HG03521 (cell line): ENCODE results near the gene CALCOCO1.
A peak's percentile ranks its signal among the peaks of the same experiment; 100 is the strongest.
"Not testable (repeated sequence)": the region's sequence is repeated elsewhere in the genome, so short reads cannot be mapped to it uniquely, and the experiment has no call there.

Source experiments
- ATAC-seq: cut with Tn5 transposase; IDR thresholded peaks from one replicate; pipeline ENCODE4 v1.9.1; 2021; ENCODE audit warnings: mild to moderate bottlenecking, moderate library complexity; ENCODE audit not compliant: unreplicated experiment

Gene CALCOCO1

DNA sequence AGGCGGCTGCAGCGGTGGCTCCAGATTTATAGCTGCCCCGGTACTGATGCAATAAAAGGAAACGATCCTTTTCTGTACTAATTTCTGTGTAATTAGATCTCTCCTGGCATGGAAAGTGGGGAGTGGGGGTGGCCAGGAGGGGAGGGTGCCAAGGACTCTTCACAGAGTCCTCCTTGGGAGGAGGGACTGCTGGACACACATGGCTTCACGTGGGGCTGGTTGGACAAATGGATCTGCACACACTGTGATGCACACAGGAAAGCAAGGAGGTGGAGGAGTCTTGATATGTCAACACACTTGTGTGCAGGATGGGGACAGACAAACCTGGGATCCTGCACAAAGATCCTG, 27.6 kb downstream of the CALCOCO1 start:
- no peak for ATAC-seq

DNA sequence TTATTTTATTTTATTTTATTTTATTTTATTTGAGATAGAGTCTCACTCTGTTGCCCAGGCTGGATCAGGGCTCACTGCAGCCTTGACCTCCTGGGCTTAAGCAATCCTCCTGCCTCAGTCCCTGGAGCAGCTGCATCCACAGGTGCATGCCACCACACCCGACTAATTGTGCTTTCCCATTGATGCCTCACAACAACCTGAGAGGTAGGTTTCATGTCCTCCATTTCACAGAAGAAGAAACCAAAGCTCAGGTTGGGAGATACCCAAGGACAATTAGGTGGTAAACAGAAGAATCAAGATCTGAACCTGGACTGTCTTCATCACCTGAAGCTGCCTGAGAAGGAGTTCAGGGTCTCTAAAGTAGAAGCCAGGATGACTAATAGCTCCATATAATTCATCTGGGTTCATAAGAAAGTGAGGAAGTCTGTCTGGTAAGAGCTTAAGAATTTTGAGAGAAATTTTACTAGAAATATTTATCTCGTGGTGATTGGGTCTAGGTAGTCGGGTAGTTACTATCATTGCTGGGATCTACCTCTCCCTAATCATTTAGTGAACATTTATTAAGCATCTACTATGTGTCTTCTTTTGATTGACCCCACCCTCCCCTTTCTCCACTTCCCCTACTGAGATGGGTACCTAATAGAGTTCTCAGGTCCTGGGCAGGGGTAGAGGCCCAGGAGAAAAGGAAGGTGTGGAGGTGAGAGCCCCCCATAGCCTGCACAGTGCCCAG, 28.1 kb downstream of the CALCOCO1 start:
- no peak for ATAC-seq

DNA sequence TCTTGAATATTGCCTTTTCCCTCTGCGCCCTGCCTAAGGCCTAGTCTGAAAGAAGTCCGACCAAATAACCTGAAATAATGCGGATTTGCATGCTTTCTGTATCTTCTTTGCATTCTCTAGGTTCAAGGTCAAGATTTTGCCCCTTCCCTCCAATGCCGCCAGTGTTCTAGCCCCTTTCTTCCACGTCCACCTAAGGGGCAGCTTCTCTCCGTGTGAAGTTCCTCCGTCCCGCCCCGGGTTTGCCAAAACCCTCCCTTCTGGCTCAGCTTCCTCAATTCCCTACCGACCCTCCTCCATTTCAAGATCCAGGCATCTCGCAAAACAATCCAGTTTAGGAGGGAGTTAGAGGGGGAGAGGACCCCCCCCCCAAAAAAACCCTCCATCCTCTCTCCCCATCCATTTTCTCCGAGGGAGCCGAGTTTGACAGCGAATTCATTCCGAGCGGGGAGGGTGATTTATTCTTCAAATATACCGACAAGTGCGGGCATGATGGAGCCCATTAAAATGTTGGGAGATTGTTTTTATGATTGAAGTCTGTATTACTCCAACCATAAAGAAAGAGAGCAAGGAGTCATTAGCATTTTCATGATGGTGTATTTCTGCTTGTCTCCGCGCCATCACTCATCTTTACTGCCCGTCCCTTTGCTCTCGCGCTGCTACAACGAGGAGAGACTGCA, 30.5 kb downstream of the CALCOCO1 start:
- no peak for ATAC-seq

DNA sequence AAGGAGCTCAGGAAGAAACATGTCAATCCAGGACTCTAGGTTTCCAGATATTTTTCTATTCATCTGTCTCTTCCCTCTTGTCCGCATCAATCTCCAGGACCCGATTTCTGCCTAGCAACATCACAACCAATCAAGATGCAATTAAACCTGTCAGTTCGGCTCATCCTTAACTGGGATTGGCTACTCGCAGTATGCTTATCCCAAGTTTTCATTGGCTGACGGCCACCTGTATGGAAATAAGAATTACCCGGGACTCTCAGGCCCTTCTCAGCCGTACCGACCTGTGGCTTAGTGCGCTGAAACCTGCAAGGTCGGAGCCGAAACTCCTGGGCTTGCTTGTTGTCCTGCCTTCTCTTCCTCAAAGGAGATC, 31.0 kb downstream of the CALCOCO1 start:
- ATAC-seq: no peak

DNA sequence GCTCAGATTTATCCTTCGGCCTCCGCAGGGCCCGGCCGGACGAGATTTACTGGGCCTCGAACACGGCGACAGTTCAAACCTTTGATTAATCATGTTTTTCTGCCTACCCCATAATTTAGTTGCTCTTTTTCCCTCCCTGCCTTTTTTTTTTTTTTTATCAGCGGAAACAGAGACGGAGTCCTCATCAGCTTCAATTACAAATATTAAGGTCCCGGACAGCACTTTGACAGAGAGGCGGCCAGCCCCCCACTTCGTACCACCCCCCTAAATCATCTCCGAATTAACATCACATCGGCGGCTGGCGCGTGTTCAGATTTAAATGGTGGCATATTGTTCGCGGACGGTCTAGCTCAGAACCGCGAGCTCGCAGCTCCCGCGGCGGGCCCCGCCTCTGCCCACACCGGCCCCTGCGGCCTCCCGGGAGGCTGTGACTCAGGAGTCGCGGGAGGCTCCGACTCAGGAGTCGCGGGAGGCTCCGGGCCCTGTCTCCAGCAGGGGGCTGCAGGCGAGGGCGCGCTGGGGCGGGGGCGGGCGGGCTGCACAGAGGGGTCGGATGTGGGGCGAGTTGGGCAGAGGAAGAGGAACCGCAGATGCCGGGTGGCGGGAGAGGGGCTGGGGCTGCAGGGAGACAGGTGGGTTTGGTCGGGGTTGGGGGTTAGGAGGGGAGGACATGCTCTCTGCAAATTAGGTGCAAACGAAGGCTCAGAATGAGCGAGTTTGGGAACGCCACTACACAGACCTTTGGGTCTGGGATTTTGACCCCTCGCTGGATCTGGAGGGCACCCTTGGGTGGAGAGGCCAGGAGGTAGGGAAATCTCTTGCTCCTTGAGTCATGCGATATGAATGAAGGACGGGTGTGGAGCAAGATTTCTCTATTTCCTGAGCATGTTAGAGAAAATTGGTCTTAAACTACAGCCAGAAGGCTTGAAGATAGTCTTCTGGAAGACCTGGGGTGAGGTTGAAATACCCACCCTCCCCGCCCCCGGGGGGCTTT, 31.8 kb downstream of the CALCOCO1 start:
- no peak for ATAC-seq

DNA sequence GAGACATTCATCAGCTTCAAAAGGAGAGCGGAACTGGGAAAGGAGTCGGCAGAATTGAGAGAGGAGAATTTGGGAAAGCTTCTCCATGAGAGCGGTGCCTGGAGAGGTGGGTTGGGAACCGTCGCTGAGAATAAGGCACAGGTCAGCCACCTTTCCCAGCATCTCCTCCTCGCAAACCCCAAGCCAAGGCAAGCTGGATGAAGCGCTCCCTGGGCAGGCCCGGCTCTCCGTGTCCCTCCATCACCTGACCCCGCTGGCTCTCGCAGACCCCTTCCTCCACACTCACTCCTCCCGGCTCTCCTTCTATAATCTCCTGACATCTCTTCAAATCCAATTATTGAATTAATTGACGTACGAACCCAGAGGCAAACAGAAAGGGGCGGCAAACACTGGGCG, 32.5 kb downstream of the CALCOCO1 start:
- no peak for ATAC-seq

DNA sequence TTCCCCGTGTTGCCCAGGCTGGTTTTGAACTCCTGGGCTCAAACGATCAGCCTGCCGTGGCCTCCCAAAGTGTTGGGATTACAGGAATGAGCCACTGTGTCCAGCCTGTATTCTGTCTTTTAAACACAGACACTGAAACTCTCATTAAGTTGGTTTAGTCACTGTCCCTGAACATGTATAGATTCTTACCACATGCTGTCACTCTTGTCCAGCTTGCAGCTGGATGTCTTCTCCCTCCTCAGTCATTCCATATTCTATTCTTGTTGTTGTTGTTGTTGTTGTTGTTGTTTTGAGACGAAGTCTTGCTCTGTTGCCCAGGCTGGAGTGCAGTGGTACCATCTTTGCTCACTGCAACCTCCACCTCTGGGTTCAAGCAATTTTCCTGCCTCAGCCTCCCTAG, 39.1 kb downstream of the CALCOCO1 start:
- ATAC-seq: no peak

DNA sequence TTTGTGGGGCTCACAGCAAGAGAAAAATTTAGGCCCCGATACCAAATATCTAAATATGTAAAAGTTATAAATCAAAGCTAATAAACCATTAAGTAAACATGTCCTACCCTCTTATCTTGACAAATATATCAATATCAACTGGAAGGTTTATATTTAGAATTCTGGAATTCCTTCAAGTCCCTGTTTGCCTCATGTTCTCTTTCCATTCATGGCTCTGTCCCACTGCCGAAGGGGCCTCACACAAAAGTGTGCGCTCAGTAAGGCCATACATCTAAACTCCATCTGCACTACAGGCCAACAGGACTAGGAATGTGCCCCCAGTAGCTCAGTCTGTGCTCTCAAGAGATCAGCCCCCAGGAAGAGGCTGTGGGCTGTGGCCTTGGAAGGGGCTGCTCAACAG, 40.8 kb downstream of the CALCOCO1 start:
- no peak for ATAC-seq

DNA sequence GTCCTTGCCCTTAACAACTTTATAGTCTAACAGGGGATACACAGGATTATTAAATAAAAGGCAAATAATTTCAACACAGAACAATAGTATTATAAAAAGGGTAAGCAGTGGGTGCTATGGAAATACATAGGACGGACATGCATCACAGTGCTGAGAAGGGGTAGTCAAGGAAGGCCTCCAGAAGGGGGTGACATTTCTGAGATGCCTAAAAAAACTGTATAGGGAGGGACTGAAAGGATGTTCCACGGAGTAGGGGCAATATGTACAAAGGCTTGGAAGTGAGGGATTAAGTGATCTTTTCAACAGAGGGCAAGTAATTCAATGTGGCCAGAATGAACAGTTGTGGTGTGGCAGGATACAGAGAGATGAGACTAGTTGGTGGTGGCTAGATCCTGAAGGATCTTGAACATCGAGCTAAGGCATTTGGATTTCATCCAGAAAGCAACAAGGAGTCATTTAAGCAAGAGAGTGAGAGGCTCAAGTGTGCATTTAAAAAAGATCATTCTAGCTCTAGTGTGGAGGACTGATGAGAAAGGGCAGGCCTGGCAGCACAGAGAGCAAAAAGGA, 42.5 kb downstream of the CALCOCO1 start:
- ATAC-seq: no peak

DNA sequence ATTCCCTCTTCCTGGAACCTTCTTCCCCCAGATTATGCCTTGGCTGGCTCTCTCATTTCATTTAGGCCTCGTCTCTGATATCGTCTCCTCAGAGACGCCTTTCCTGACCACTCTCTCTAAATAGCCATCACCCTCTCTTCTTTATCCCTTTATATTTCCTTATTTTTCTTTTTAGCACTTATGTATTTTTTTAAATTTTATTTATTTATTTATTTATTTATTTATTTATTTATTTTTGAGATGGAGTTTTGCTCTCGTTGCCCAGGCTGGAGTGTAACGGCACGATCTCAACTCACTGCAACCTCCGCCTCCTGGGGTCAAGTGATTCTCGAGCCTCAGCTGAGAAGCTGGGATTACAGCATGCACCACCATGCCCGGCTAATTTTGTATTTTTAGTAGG, 43.3 kb downstream of the CALCOCO1 start:
- no peak for ATAC-seq

DNA sequence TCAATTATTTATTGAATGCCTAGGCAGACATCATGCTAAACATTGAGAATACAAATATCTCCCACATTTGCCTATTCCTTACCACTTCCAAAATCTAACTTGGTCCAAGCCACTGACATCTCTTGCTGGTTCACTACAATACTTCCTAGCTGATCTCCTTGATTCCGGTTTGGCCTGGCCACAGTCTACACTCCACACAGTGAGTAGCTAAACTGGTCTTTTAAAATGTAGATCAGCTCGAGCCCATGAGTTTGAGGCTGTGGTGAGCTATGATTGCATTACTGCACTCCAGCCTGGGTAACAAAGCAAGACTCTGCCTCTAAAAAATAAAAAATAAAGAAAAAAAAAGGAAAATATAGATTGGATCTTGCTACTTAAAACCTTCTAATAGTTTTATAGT, 43.8 kb downstream of the CALCOCO1 start:
- ATAC-seq: no peak

DNA sequence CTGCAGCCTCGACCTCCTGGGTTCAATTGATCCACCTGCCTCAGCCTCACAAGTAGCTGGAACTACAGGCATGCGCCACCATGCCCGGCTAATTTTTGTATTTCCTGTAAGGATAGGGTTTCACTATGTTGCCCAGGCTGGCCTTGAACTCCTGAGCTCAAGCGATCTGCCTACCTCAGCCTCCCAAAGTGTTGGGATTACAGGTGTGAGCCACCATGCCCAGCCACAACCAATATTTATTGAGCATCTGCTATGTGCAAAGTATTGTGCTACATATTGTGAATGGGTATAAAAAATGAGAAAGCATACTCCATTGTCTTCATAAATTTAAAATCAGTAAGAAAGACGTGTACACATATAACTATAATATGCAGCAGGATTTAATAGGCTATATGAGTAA, 47.2 kb downstream of the CALCOCO1 start:
- ATAC-seq: not testable (repeated sequence)

DNA sequence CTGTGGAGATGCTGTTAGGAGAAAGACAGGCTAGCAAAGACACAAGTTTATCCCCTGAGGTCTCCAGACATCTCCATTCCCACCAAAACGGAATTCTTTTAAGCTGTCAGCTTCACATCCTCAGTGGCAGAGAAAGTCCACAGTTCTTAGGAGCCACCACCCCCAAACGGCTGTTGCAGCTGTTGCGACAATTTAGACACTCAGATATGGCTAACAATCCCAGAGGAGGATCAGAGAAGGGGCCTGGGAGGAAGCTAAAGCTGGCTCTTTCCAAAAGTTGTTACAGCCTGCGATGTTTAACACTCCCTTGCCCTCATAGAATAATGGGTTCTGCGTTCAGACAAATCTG, 49.5 kb downstream of the CALCOCO1 start:
- ATAC-seq: no peak

DNA sequence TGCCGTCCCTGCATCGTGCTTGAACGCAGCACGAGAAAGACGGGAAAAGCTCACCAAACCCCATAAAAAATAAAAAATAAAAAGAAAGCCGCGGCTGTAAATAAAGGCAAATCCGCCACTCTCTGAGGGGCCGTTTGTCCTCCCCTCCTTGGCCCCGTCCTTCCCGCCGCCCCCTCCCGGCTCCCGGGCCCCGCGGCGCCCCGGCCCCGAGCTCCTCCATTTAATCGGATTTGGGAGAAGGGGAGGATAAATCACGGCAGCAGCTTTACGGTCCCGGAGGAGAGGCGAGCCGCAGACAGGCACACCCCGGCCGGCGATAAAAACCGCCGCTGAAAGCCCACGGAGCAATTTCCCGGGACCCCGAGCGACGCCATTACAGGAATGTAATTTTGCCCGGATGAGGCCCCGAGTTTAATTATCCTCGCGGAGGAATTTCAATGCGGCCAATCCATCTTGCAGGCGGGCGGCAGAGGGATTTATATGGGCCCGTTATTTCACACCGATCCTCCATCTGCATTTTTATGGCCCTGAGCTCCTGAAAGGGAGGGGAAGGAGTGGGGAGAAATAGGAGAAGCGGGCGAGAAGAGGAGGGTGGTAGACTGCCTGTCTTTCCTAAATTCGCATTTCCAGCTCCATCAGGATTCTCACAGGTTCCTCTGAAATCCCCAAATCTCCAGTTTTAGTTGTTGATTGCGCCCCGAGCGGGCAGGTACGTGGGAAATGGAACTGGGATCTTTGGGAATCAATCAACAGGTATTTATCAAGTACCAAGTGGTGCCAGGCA, 50.0 kb downstream of the CALCOCO1 start:
- ATAC-seq: no peak

DNA sequence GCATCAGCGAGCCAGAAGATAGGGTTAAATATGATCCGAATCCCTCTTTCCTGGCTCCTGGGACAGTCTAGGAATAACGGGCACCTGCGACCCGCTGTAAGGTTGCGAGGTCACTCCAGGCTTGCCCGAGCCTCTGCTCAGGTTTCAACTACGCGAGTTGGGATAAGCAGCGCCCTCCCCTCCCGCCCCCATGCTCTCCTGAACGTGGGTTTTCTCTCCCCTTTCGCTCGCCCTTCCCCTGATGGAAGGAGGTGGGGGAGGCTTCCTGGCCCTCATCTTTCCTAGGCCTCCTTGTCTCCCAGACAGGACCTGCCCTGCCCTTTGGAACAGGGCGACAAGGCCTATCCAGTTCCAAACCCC, 50.6 kb downstream of the CALCOCO1 start:
- no peak for ATAC-seq

DNA sequence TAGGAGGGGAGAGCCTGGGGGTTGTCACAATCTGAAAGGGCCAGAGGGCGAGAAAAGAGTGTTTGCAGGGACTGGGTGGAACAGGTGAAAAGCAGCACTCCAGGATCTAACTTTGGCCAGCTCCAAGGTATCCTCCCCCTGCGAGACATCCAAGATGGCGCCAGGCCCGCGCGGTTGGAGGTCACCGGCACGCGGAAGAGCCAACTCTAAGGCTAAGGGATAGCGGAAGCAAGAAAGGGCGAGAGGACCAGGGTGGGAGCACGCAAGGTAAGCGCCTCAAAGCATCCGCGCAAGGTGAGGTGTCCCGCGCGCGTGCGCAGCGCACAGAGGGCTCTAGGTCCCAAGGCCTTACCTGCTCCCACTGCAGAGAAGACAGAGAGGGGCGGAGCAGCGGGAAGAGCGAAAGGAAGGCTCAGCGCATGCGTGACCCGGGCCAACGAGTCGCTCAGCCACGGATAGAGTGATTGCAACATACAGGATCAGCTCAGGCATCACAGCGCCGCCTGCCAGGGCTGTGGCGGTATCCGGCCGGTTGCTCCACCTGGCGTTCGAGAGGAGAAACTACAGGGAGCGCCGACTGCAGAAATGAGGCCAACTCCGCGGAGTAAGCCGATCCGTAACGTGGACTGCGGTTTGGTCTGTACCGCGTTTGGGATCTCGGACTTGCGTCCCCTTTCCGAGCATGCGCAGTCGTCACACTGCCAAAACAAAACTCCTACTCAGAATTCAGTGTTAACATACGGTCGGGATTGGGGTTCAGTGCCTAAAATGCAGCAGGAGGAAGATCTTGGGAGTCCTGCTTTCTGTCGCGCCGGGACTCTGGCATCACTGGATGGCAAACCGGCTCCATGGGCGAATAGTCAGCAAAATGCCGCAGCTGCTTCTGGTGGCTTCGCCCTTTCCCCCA, 51.3 kb downstream of the CALCOCO1 start, which contains the start of gene ATP5MC2:
Gene ATP5MC2 (minus strand): TSS at position 383 of the 907 bp plus-strand sequence. CDS start 3,469 bp downstream, outside the sequence.
- ATAC-seq: peak; percentile 97

DNA sequence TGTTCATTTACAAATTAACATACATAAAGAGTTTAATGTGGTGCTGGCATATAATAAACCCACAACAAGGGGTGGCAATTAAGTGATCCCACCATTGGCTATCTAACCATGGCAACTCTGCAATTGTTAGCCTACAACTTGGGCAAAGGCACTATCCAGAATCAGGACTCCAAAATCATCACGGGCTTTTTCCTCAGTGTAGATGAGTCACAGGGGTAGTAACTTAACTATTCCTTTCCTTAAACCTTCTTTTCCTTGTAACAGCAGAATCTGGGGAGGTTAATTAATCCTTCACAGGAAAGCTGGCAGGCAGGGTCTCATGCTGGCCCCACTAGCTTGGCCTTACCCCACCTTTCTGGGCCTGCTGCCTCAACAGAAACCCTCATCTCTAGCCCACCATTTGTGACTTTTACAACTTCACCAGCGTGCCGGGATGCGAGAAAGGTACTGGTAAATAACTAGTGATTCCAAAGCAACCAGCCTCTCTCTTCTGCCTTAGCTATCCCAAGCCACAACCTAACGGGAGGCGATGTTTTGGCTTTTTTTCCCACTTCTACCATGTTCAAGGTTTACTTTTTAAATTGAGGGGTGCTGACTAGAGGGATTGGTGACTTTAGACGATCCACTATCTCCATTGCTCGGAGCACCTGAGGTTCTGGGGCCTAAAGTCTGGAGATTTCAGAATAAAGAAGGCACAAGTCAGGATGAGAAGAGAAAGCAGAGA, 52.1 kb downstream of the CALCOCO1 start:
- ATAC-seq: no peak

DNA sequence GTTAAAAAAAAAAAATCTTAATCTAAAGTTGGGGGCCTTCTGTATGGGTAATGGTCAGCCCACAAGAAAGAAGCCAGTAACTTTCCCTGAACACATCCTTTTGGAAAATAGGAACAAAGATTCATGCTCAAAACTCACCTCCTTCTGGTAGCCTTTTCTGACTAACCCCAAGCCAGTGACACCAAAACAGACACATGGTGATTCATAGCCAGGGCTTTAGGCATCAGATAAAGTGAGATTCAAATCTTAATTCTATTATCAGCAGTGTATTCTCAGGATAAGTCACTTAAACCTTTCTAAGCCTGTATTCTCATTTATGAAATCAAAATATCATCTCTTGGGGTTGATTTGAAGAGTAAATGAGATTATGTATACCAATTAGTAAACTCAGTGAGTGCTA, 56.3 kb downstream of the CALCOCO1 start:
- no peak for ATAC-seq

DNA sequence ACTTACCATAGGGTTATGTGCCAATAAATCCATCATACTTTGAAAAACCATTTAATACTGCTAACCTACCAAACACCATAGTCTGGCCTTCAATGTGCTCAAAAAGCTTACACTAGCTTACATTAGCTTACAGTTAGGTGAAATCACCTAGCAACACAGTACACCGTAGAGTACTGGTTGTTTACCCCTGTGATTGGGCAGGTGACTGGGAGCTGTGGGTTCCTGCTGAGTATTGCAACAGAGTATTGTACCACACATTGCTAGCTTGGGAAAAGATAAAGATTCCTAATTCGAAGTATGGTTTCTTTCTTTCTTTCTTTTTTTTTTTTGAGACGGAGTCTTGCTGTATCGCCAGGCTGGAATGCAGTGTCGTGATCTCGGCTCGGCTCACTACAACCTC, 56.9 kb downstream of the CALCOCO1 start:
- no peak for ATAC-seq
